H1 (cell line): ENCODE measurements around the gene SERPINE2. TPM values are rescaled to one million over a fixed set of nuclear protein-coding genes. Genes with fewer than 3 reads are reported as not detected.
A peak's percentile ranks its signal among the peaks of the same experiment; 100 is the strongest.

ENCODE experiments used
- CTCF ChIA-PET: fragments of 300-600 bp; sonication (Branson Sonifier 250); formaldehyde crosslinking; loops from one replicate; lab custom pipeline; 2021; ENCODE audit not compliant: partially characterized antibody; lab: Charles Lee
- POLR2A ChIA-PET: fragments of 300-600 bp; sonication (Branson Sonifier 250); formaldehyde crosslinking; loops from one replicate; lab custom pipeline; 2021; ENCODE audit warnings: inconsistent platforms; ENCODE audit not compliant: partially characterized antibody; lab: Charles Lee
- DNase-seq, 2 experiments: peaks; one replicate each; pipeline versions ENCODE4 v3.0.0 to v3.0.0-alpha.2; 2010 to 2022; ENCODE audit warnings: low spot score in 2 of 2, low read depth in 1 of 2, mixed read lengths in 1 of 2
- FAIRE-seq: peaks from 2 replicates; lab custom pipeline; 2011; peaks lifted over from hg19 to GRCh38; lab: Jason Lieb, UNC
- H2AFZ ChIP-seq: 2 replicates; pipeline ENCODE4 v1.8.1; 2012; ENCODE audit warnings: low read length, inconsistent platforms
- H2AK5ac ChIP-seq: 2 replicates; pipeline ENCODE4 v1.6.1; 2013; ENCODE audit warnings: low read depth, low read length
- H2BK120ac ChIP-seq: replicated peaks from 2 replicates; pipeline ENCODE3; 2013; ENCODE audit warnings: low read depth, low read length, inconsistent platforms
- H2BK12ac ChIP-seq: 2 replicates; pipeline ENCODE4 v1.6.1; 2013; ENCODE audit warnings: low read depth, low read length
- H2BK15ac ChIP-seq: 2 replicates; pipeline ENCODE4 v1.6.1; 2013; ENCODE audit warnings: low read length
- H2BK20ac ChIP-seq: 2 replicates; pipeline ENCODE4 v1.6.1; 2013; ENCODE audit warnings: low read length
- H2BK5ac ChIP-seq: 2 replicates; pipeline ENCODE4 v1.6.1; 2013; ENCODE audit warnings: low read depth, low read length
- H3K14ac ChIP-seq: 2 replicates; pipeline ENCODE4 v1.6.1; 2013; ENCODE audit warnings: inconsistent platforms; ENCODE audit not compliant: insufficient read length
- H3K18ac ChIP-seq: 2 replicates; pipeline ENCODE4 v1.6.1; 2013; ENCODE audit warnings: low read length; ENCODE audit errors: extremely low read depth
- H3K23ac ChIP-seq: 2 replicates; pipeline ENCODE4 v1.6.1; 2013; ENCODE audit warnings: inconsistent platforms; ENCODE audit not compliant: insufficient read length
- H3K23me2 ChIP-seq: 2 replicates; pipeline ENCODE4 v1.6.1; 2013; ENCODE audit warnings: low read depth, low read length
- H3K27ac ChIP-seq: 2 replicates; pipeline ENCODE4 v1.6.1; 2011; ENCODE audit warnings: low read depth, low read length, inconsistent platforms
- H3K27me3 ChIP-seq, 4 experiments: replicated peaks in 1 of 4; 1 replicate in 1 of 4; 2 replicates in 3 of 4; pipeline versions ENCODE4 v1.6.1 to v1.8.1; 2011 to 2013; ENCODE audit warnings: low read length in 3 of 4, mild to moderate bottlenecking in 3 of 4, inconsistent platforms in 2 of 4, mixed read lengths in 2 of 4, moderate library complexity in 1 of 4; ENCODE audit not compliant: control insufficient read depth in 3 of 4, insufficient read depth in 3 of 4; ENCODE audit errors: extremely low read depth in 1 of 4
- H3K36me3 ChIP-seq, 4 experiments: 2 replicates each; pipeline versions ENCODE4 v1.6.1 to v1.8.1; 2011 to 2013; ENCODE audit warnings: mild to moderate bottlenecking in 4 of 4, low read length in 3 of 4, moderate library complexity in 2 of 4, control low read depth in 1 of 4, inconsistent platforms in 1 of 4; ENCODE audit not compliant: insufficient read depth in 4 of 4, control insufficient read depth in 2 of 4
- H3K4ac ChIP-seq: replicated peaks from 2 replicates; pipeline ENCODE3; 2013; ENCODE audit warnings: low read length, low read depth, mixed read lengths, inconsistent platforms; ENCODE audit not compliant: insufficient read length
- H3K4me1 ChIP-seq, 4 experiments: replicated peaks in 1 of 4; 1 replicate in 1 of 4; 2 replicates in 3 of 4; pipeline versions ENCODE4 v1.6.1 to v1.8.1; 2011 to 2013; ENCODE audit warnings: low read length in 3 of 4, inconsistent platforms in 2 of 4, mixed read lengths in 1 of 4; ENCODE audit not compliant: insufficient read depth in 4 of 4, control insufficient read depth in 3 of 4
- H3K4me2 ChIP-seq, 2 experiments: 2 replicates each; pipeline versions ENCODE4 v1.6.1 to v1.8.1; 2011 to 2013; ENCODE audit warnings: low read depth in 2 of 2, low read length in 2 of 2, control low read depth in 1 of 2, inconsistent platforms in 1 of 2, mild to moderate bottlenecking in 1 of 2; ENCODE audit not compliant: insufficient read depth in 1 of 2
- H3K4me3 ChIP-seq, 4 experiments: fragments of 200-600, 300-600 bp in 1 of 4; sonication (generic), shearing (Covaris generic), sonication (Bioruptor Twin) in 1 of 4; 2 replicates each; pipeline versions ENCODE4 v1.5.1 to v1.8.1; 2011 to 2016; ENCODE audit warnings: low read length in 4 of 4, low read depth in 3 of 4, control low read depth in 2 of 4, inconsistent platforms in 2 of 4, mild to moderate bottlenecking in 2 of 4, mixed read lengths in 1 of 4, moderate library complexity in 1 of 4; ENCODE audit not compliant: insufficient read depth in 2 of 4; ENCODE audit errors: extremely low read depth in 1 of 4
- H3K56ac ChIP-seq: replicated peaks from 2 replicates; pipeline ENCODE3; 2013; ENCODE audit warnings: low read depth, mild to moderate bottlenecking, mixed read lengths, low read length, inconsistent platforms; ENCODE audit not compliant: insufficient read length
- H3K79me1 ChIP-seq: 2 replicates; pipeline ENCODE4 v1.6.1; 2013; ENCODE audit warnings: low read depth, low read length, control low read depth
- H3K79me2 ChIP-seq, 2 experiments: 2 replicates each; pipeline versions ENCODE4 v1.6.1 to v1.8.1; 2012 to 2013; ENCODE audit warnings: low read length in 2 of 2, mild to moderate bottlenecking in 2 of 2, inconsistent platforms in 1 of 2; ENCODE audit not compliant: insufficient read depth in 2 of 2, control insufficient read depth in 1 of 2
- H3K9ac ChIP-seq, 4 experiments: replicated peaks in 1 of 4; 1 replicate in 1 of 4; 2 replicates in 3 of 4; pipeline versions ENCODE4 v1.6.1 to v1.8.1; 2011 to 2013; ENCODE audit warnings: low read depth in 3 of 4, low read length in 3 of 4, control low read depth in 2 of 4, mild to moderate bottlenecking in 2 of 4, moderate library complexity in 2 of 4, inconsistent platforms in 1 of 4; ENCODE audit errors: extremely low read depth in 1 of 4
- H3K9me3 ChIP-seq, 2 experiments: 2 replicates each; pipeline versions ENCODE4 v1.6.1 to v1.8.1; 2012 to 2013; ENCODE audit warnings: mild to moderate bottlenecking in 2 of 2, moderate library complexity in 2 of 2, control low read depth in 1 of 2, inconsistent platforms in 1 of 2, low read depth in 1 of 2, low read length in 1 of 2, mixed read lengths in 1 of 2; ENCODE audit not compliant: insufficient read depth in 2 of 2
- H4K20me1 ChIP-seq, 2 experiments: replicated peaks in 1 of 2; 2 replicates each; pipeline versions ENCODE3 to v1.8.1; 2011 to 2013; ENCODE audit warnings: inconsistent platforms in 2 of 2, low read length in 2 of 2, mild to moderate bottlenecking in 1 of 2; ENCODE audit not compliant: insufficient read depth in 2 of 2, control insufficient read depth in 1 of 2
- H4K5ac ChIP-seq: 2 replicates; pipeline ENCODE4 v1.6.1; 2013; ENCODE audit warnings: low read length, low read depth, mixed read lengths, inconsistent platforms; ENCODE audit not compliant: insufficient read length
- H4K8ac ChIP-seq: 2 replicates; pipeline ENCODE4 v1.8.0; 2013; ENCODE audit warnings: mild to moderate bottlenecking, moderate library complexity, low read length, inconsistent platforms; ENCODE audit not compliant: insufficient read depth; ENCODE audit errors: extremely low read depth
- H4K91ac ChIP-seq: replicated peaks from 2 replicates; pipeline ENCODE3; 2013; ENCODE audit warnings: low read length, mixed read lengths, inconsistent platforms; ENCODE audit not compliant: insufficient read length
- CHD2 ChIP-seq: IDR thresholded peaks from 2 replicates; pipeline ENCODE4 v1.6.1; 2012; ENCODE audit warnings: low read length, improper control_type of control experiment
- EP300 ChIP-seq, 2 experiments: IDR thresholded peaks; 1 replicate in 1 of 2; 2 replicates in 1 of 2; pipeline ENCODE4 v1.6.1; 2011 to 2012; ENCODE audit warnings: low read depth in 2 of 2, low read length in 2 of 2, mild to moderate bottlenecking in 2 of 2, borderline replicate concordance in 1 of 2, inconsistent platforms in 1 of 2, moderate library complexity in 1 of 2
- EZH2 ChIP-seq: fragments of 200-600 bp; sonication (generic); IDR thresholded peaks from 2 replicates; pipeline ENCODE4 v1.7.1; 2012; ENCODE audit warnings: low read depth, mild to moderate bottlenecking, moderate library complexity, low read length, inconsistent platforms; ENCODE audit not compliant: severe bottlenecking
- GABPA ChIP-seq: IDR thresholded peaks from 2 replicates; pipeline ENCODE4 v1.6.1; 2011; ENCODE audit warnings: mild to moderate bottlenecking, low read length, moderate library complexity, borderline replicate concordance; ENCODE audit not compliant: insufficient read depth
- NRF1 ChIP-seq: IDR thresholded peaks from 2 replicates; pipeline ENCODE4 v1.6.1; 2011; ENCODE audit warnings: mild to moderate bottlenecking, low read depth, low read length, improper control_type of control experiment
- TEAD4 ChIP-seq: IDR thresholded peaks from 2 replicates; pipeline ENCODE4 v1.6.1; 2012; ENCODE audit warnings: low read depth, low read length, inconsistent platforms, mixed read lengths
- YY1 ChIP-seq: IDR thresholded peaks from 2 replicates; pipeline ENCODE4 v1.6.1; 2011; ENCODE audit warnings: low read depth, mild to moderate bottlenecking, low read length
- WGBS, 2 experiments: shearing (Covaris generic) in 1 of 2; methylation state at CpG; one replicate each; pipeline versions ENCODE4 v1.1.6 to v1.1.7; 2013 to 2015; ENCODE audit warnings: low lambda C conversion rate in 2 of 2, mixed read lengths in 2 of 2, inconsistent platforms in 1 of 2, low coverage in 1 of 2, missing lambda C conversion rate in 1 of 2; ENCODE audit not compliant: insufficient replicate concordance in 2 of 2, insufficient coverage in 1 of 2, insufficient read length in 1 of 2; ENCODE audit errors: extremely low coverage in 1 of 2, missing lambda C conversion rate in 1 of 2; 5-methylcytosine and 5-hydroxymethylcytosine counted together
- polyA plus RNA-seq, 7 experiments: library from polyadenylated mRNA; depleted of rRNA in 3 of 7; stranded (reverse) in 5 of 7; unstranded in 2 of 7; fragments of >200 nt in 5 of 7; fragments of 200-250 nt in 2 of 7; gene quantifications; 1 replicate in 5 of 7; 2 replicates in 1 of 7; 4 replicates in 1 of 7; pipeline versions ENCODE4 v1.2.1 to v1.2.3, GENCODE V29; 2011 to 2013; ENCODE audit warnings: missing spikeins in 2 of 7, mixed read lengths in 2 of 7
- total RNA-seq: library from RNA; stranded (reverse); fragmentation: NEBNext Ultra II Directional; extraction: Animal tissue kit (Norgen Biotek cat#: 25700); gene quantifications from 2 replicates; pipeline ENCODE4 v1.2.1, GENCODE V29; 2021

SERPINE2 gene
- total and polyA plus RNA-seq, 2 of the 8 experiments (the other 6 are each of a cell fraction or from before 2014, with no cell fraction given), result 26.2 to 76.0 TPM

GRCh38 chr2:224034017-224034416, 5.1 kb downstream of the SERPINE2 start:
- Histone ChIP-seq H3K4ac (no peak overlapping the region), H2BK15ac (no peak overlapping the region), H3K4me3 (no peak overlapping the region), H3K36me3 (peaks cover 0 to 7% (median 2%) of the 10 kb centered on the region in 4 experiments; a peak in 2 of 8 replicates), H3K23ac (no peak overlapping the region), H2BK5ac (no peak overlapping the region), H4K5ac (no peak overlapping the region), H3K79me2 (peaks cover 0 to 37% of the 10 kb centered on the region in 2 experiments; a peak in 2 of 4 replicates), H3K23me2 (peaks cover 4% of the 10 kb centered on the region; the same call in 1 of the 2 replicates), H2AK5ac (peak overlapping the region; percentile 88; the same call in 1 of the 2 replicates), H2BK120ac (no peak overlapping the region), H4K91ac (no peak overlapping the region), H3K14ac (no peak overlapping the region), H3K27me3 (peaks cover 0 to 5% (median 1%) of the 10 kb centered on the region in 4 experiments; a peak in 4 of 7 replicates), H4K20me1 (peaks cover 3 to 6% of the 10 kb centered on the region in 2 experiments), H3K4me2 (no peak overlapping the region), H2AFZ (no peak overlapping the region), H3K18ac (no peak overlapping the region), H4K8ac (no peak overlapping the region), H3K4me1 (peaks cover 3 to 11% (median 10%) of the 10 kb centered on the region in 4 experiments; a peak in 5 of 7 replicates), H2BK12ac (0 out of 2 replicates have a peak overlapping the region, but pooled peaks have one; percentile 29), H3K9ac (no peak overlapping the region), H3K79me1 (peaks cover 4% of the 10 kb centered on the region), H3K9me3 (no peaks in the 10 kb centered on the region), H2BK20ac (no peak overlapping the region), H3K27ac (no peak overlapping the region), H3K56ac (no peak overlapping the region)
- no peak for FAIRE-seq
- ChIA-PET POLR2A (no interaction called here), CTCF (interaction anchor here (0.7 to 4.4 kb wide), 2 partner anchors 24 to 41 kb away, joined by 3 to 29 read pairs; no protein-coding TSS in a partner anchor)
- TF ChIP-seq CHD2 (no peak), GABPA (no peak), TEAD4 (no peak), YY1 (no peak), EP300 (IDR thresholded peaks at IDR 0.05; ENCODE audit: borderline replicate concordance in 1 of 2, low read depth in 2 of 2, low read length in 2 of 2) (no peak), NRF1 (no peak), EZH2 (no peak)
- WGBS, 2 experiments, result 89% methylated on average over 5 of the region's 5 CpGs; no CpG with 5 or more reads in 1 of the 2 experiments
- no peak for DNase-seq
